ENCODE measurements around the gene FAM136A. TPM values are rescaled to one million over a fixed set of nuclear protein-coding genes. Genes with fewer than 3 reads are reported as not detected.
A peak's percentile ranks its signal among the peaks of the same experiment; 100 is the strongest.

Gene FAM136A
- total RNA-seq, 1 donor from 2014 or later: 32.8 TPM

DNA sequence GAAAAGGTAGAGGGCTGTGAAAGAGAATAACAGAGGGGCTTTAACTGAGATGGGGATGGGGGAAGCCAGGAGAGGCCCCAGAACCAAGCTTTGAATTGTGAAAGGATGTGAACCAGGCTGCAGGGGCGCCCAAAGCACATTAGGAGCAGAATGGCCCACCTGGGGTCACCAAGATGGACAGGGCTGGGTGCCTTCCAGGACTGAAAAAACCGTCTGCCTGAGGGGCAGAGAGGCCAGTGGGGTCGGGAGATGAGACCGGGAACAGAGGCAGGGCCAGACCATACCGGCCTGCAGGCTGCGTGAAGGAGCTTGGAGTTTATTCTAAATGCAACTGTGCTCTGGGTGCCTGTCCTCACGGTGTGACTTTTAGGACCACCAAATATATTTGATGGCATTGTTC lies 29.1 kb upstream of the FAM136A start:
- no peak overlapping the region for H3K27ac ChIP-seq (ENCODE audit: low read depth, low read length)
- Mint-ChIP-seq H3K27me3 (ENCODE audit: low read depth, unreplicated experiment) (peaks cover 17% of the 10 kb centered on the region), H3K9me3 (ENCODE audit: unreplicated experiment) (peaks cover 4% of the 10 kb centered on the region), H3K4me1 (ENCODE audit: low read depth, unreplicated experiment) (peaks cover 5% of the 10 kb centered on the region), H3K27ac (ENCODE audit: unreplicated experiment) (no peak overlapping the region), H3K4me3 (ENCODE audit: unreplicated experiment) (no peak overlapping the region), H3K36me3 (ENCODE audit: low read depth, unreplicated experiment) (peaks cover 2% of the 10 kb centered on the region)
- no peak for FAIRE-seq
- H4K20me1 ChIP-seq (ENCODE audit: insufficient read depth, low read length): no peaks in the 10 kb centered on the region
- H3K36me3 ChIP-seq (ENCODE audit: insufficient read depth, low read length): no peaks in the 10 kb centered on the region
- no peak overlapping the region for H2AFZ ChIP-seq (ENCODE audit: low read depth, low read length)
- H3K9ac ChIP-seq (ENCODE audit: low read length): no peak overlapping the region
- no peak overlapping the region for H3K4me3 ChIP-seq (ENCODE audit: insufficient read depth, low read depth, low read length)
- no peaks in the 10 kb centered on the region for H3K79me2 ChIP-seq (ENCODE audit: insufficient read depth, low read length)
- H3K4me2 ChIP-seq (ENCODE audit: low read length): no peak overlapping the region
- no peak for TF ChIP-seq EZH2 (IDR thresholded peaks at IDR 0.05; ENCODE audit: insufficient read depth, low read length)
- peaks cover 4% of the 10 kb centered on the region for H3K27me3 ChIP-seq (ENCODE audit: insufficient read depth, low read length)
- H3K4me1 ChIP-seq (ENCODE audit: insufficient read depth, low read length): peaks cover 3% of the 10 kb centered on the region
- no peaks in the 10 kb centered on the region for H3K9me3 ChIP-seq (ENCODE audit: insufficient read depth, low read depth, low read length)
- DNase-seq (ENCODE audit: low read depth): no peak

- H3K9me3 Mint-ChIP-seq (ENCODE audit: unreplicated experiment): peaks cover 4% of the 10 kb centered on the region
These were observed 28.6 kb upstream of the FAM136A start for GRCh38 chr2:70330476-70330875.

GRCh38 chr2:70328921-70329561 lies 27.2 kb upstream of the FAM136A start:
- peaks cover 2% of the 10 kb centered on the region for H3K36me3 Mint-ChIP-seq (ENCODE audit: low read depth, unreplicated experiment)
- H3K79me2 ChIP-seq (ENCODE audit: insufficient read depth, low read length): no peaks in the 10 kb centered on the region
- TF ChIP-seq CTCF (IDR thresholded peaks at IDR 0.05; ENCODE audit: insufficient read depth, low read depth, low read length) (no peak), EZH2 (IDR thresholded peaks at IDR 0.05; ENCODE audit: insufficient read depth, low read length) (no peak)
- no peaks in the 10 kb centered on the region for H3K9me3 ChIP-seq (ENCODE audit: insufficient read depth, low read depth, low read length)
- H2AFZ ChIP-seq (ENCODE audit: low read depth, low read length): peak overlapping the region; percentile 59
- no peak overlapping the region for H3K27ac ChIP-seq (ENCODE audit: low read depth, low read length)
- H3K4me1 ChIP-seq (ENCODE audit: insufficient read depth, low read length): peaks cover 3% of the 10 kb centered on the region
- H3K4me2 ChIP-seq (ENCODE audit: low read length): peak overlapping the region; percentile 23
- H3K4me3 ChIP-seq (ENCODE audit: insufficient read depth, low read depth, low read length): no peak overlapping the region
- peaks cover 4% of the 10 kb centered on the region for H3K27me3 ChIP-seq (ENCODE audit: insufficient read depth, low read length)
- no peaks in the 10 kb centered on the region for H4K20me1 ChIP-seq (ENCODE audit: insufficient read depth, low read length)
- H3K9ac ChIP-seq (ENCODE audit: low read length): no peak overlapping the region
- H3K27me3 Mint-ChIP-seq (ENCODE audit: low read depth, unreplicated experiment): peaks cover 21% of the 10 kb centered on the region
- no peaks in the 10 kb centered on the region for H3K36me3 ChIP-seq (ENCODE audit: insufficient read depth, low read length)
- FAIRE-seq (no peak), DNase-seq (ENCODE audit: low read depth) (peak; percentile 20)
- H3K4me3 Mint-ChIP-seq (ENCODE audit: unreplicated experiment): no peak overlapping the region
- peaks cover 6% of the 10 kb centered on the region for H3K9me3 Mint-ChIP-seq (ENCODE audit: unreplicated experiment)
- no peak overlapping the region for H3K27ac Mint-ChIP-seq (ENCODE audit: unreplicated experiment)
- peaks cover 5% of the 10 kb centered on the region for H3K4me1 Mint-ChIP-seq (ENCODE audit: low read depth, unreplicated experiment)

More at GRCh38 chr2:70330476-70330875, 28.6 kb upstream of the FAM136A start:
- Histone ChIP-seq H3K27me3 (ENCODE audit: insufficient read depth, low read length) (peaks cover 4% of the 10 kb centered on the region), H2AFZ (ENCODE audit: low read depth, low read length) (no peak overlapping the region), H3K4me1 (ENCODE audit: insufficient read depth, low read length) (peaks cover 3% of the 10 kb centered on the region), H3K9ac (ENCODE audit: low read length) (no peak overlapping the region), H3K9me3 (ENCODE audit: insufficient read depth, low read depth, low read length) (no peaks in the 10 kb centered on the region), H3K4me2 (ENCODE audit: low read length) (no peak overlapping the region), H3K27ac (ENCODE audit: low read depth, low read length) (no peak overlapping the region), H3K36me3 (ENCODE audit: insufficient read depth, low read length) (no peaks in the 10 kb centered on the region), H3K79me2 (ENCODE audit: insufficient read depth, low read length) (no peaks in the 10 kb centered on the region), H3K4me3 (ENCODE audit: insufficient read depth, low read depth, low read length) (no peak overlapping the region), H4K20me1 (ENCODE audit: insufficient read depth, low read length) (no peaks in the 10 kb centered on the region)
- peaks cover 17% of the 10 kb centered on the region for H3K27me3 Mint-ChIP-seq (ENCODE audit: low read depth, unreplicated experiment)
- DNase-seq (ENCODE audit: low read depth) (no peak), FAIRE-seq (no peak)
- peaks cover 5% of the 10 kb centered on the region for H3K4me1 Mint-ChIP-seq (ENCODE audit: low read depth, unreplicated experiment)
- H3K4me3 Mint-ChIP-seq (ENCODE audit: unreplicated experiment): no peak overlapping the region
- no peak for TF ChIP-seq EZH2 (IDR thresholded peaks at IDR 0.05; ENCODE audit: insufficient read depth, low read length)
- TF ChIP-seq CTCF (IDR thresholded peaks at IDR 0.05; ENCODE audit: insufficient read depth, low read depth, low read length): no peak
- no peak overlapping the region for H3K27ac Mint-ChIP-seq (ENCODE audit: unreplicated experiment)
- H3K36me3 Mint-ChIP-seq (ENCODE audit: low read depth, unreplicated experiment): peaks cover 2% of the 10 kb centered on the region

All from astrocyte (in vitro differentiated cells and primary cell).